H1 (cell line): Measurements from ENCODE around the gene L3MBTL3. TPM values are rescaled to one million over a fixed set of nuclear protein-coding genes. Genes with fewer than 3 reads are reported as not detected.
"Not testable (repeated sequence)": the region's sequence is repeated elsewhere in the genome, so short reads cannot be mapped to it uniquely, and the experiment has no call there.

Experiments used
- CTCF ChIA-PET: fragments of 300-600 bp; sonication (Branson Sonifier 250); formaldehyde crosslinking; loops from one replicate; lab custom pipeline; 2021; ENCODE audit not compliant: partially characterized antibody; lab: Charles Lee
- POLR2A ChIA-PET: fragments of 300-600 bp; sonication (Branson Sonifier 250); formaldehyde crosslinking; loops from one replicate; lab custom pipeline; 2021; ENCODE audit warnings: inconsistent platforms; ENCODE audit not compliant: partially characterized antibody; lab: Charles Lee
- DNase-seq, 2 experiments: peaks; one replicate each; pipeline versions ENCODE4 v3.0.0 to v3.0.0-alpha.2; 2010 to 2022; ENCODE audit warnings: low spot score in 2 of 2, low read depth in 1 of 2, mixed read lengths in 1 of 2
- FAIRE-seq: peaks from 2 replicates; lab custom pipeline; 2011; peaks lifted over from hg19 to GRCh38; lab: Jason Lieb, UNC
- H2AFZ ChIP-seq: 2 replicates; pipeline ENCODE4 v1.8.1; 2012; ENCODE audit warnings: low read length, inconsistent platforms
- H2AK5ac ChIP-seq: 2 replicates; pipeline ENCODE4 v1.6.1; 2013; ENCODE audit warnings: low read depth, low read length
- H2BK120ac ChIP-seq: replicated peaks from 2 replicates; pipeline ENCODE3; 2013; ENCODE audit warnings: low read depth, low read length, inconsistent platforms
- H2BK12ac ChIP-seq: 2 replicates; pipeline ENCODE4 v1.6.1; 2013; ENCODE audit warnings: low read depth, low read length
- H2BK15ac ChIP-seq: 2 replicates; pipeline ENCODE4 v1.6.1; 2013; ENCODE audit warnings: low read length
- H2BK20ac ChIP-seq: 2 replicates; pipeline ENCODE4 v1.6.1; 2013; ENCODE audit warnings: low read length
- H2BK5ac ChIP-seq: 2 replicates; pipeline ENCODE4 v1.6.1; 2013; ENCODE audit warnings: low read depth, low read length
- H3K14ac ChIP-seq: 2 replicates; pipeline ENCODE4 v1.6.1; 2013; ENCODE audit warnings: inconsistent platforms; ENCODE audit not compliant: insufficient read length
- H3K18ac ChIP-seq: 2 replicates; pipeline ENCODE4 v1.6.1; 2013; ENCODE audit warnings: low read length; ENCODE audit errors: extremely low read depth
- H3K23ac ChIP-seq: 2 replicates; pipeline ENCODE4 v1.6.1; 2013; ENCODE audit warnings: inconsistent platforms; ENCODE audit not compliant: insufficient read length
- H3K23me2 ChIP-seq: 2 replicates; pipeline ENCODE4 v1.6.1; 2013; ENCODE audit warnings: low read depth, low read length
- H3K27ac ChIP-seq: 2 replicates; pipeline ENCODE4 v1.6.1; 2011; ENCODE audit warnings: low read depth, low read length, inconsistent platforms
- H3K27me3 ChIP-seq, 4 experiments: replicated peaks in 1 of 4; 1 replicate in 1 of 4; 2 replicates in 3 of 4; pipeline versions ENCODE4 v1.6.1 to v1.8.1; 2011 to 2013; ENCODE audit warnings: low read length in 3 of 4, mild to moderate bottlenecking in 3 of 4, inconsistent platforms in 2 of 4, mixed read lengths in 2 of 4, moderate library complexity in 1 of 4; ENCODE audit not compliant: control insufficient read depth in 3 of 4, insufficient read depth in 3 of 4; ENCODE audit errors: extremely low read depth in 1 of 4
- H3K36me3 ChIP-seq, 4 experiments: 2 replicates each; pipeline versions ENCODE4 v1.6.1 to v1.8.1; 2011 to 2013; ENCODE audit warnings: mild to moderate bottlenecking in 4 of 4, low read length in 3 of 4, moderate library complexity in 2 of 4, control low read depth in 1 of 4, inconsistent platforms in 1 of 4; ENCODE audit not compliant: insufficient read depth in 4 of 4, control insufficient read depth in 2 of 4
- H3K4ac ChIP-seq: replicated peaks from 2 replicates; pipeline ENCODE3; 2013; ENCODE audit warnings: low read length, low read depth, mixed read lengths, inconsistent platforms; ENCODE audit not compliant: insufficient read length
- H3K4me1 ChIP-seq, 4 experiments: replicated peaks in 1 of 4; 1 replicate in 1 of 4; 2 replicates in 3 of 4; pipeline versions ENCODE4 v1.6.1 to v1.8.1; 2011 to 2013; ENCODE audit warnings: low read length in 3 of 4, inconsistent platforms in 2 of 4, mixed read lengths in 1 of 4; ENCODE audit not compliant: insufficient read depth in 4 of 4, control insufficient read depth in 3 of 4
- H3K4me2 ChIP-seq, 2 experiments: 2 replicates each; pipeline versions ENCODE4 v1.6.1 to v1.8.1; 2011 to 2013; ENCODE audit warnings: low read depth in 2 of 2, low read length in 2 of 2, control low read depth in 1 of 2, inconsistent platforms in 1 of 2, mild to moderate bottlenecking in 1 of 2; ENCODE audit not compliant: insufficient read depth in 1 of 2
- H3K4me3 ChIP-seq, 4 experiments: fragments of 200-600, 300-600 bp in 1 of 4; sonication (generic), shearing (Covaris generic), sonication (Bioruptor Twin) in 1 of 4; 2 replicates each; pipeline versions ENCODE4 v1.5.1 to v1.8.1; 2011 to 2016; ENCODE audit warnings: low read length in 4 of 4, low read depth in 3 of 4, control low read depth in 2 of 4, inconsistent platforms in 2 of 4, mild to moderate bottlenecking in 2 of 4, mixed read lengths in 1 of 4, moderate library complexity in 1 of 4; ENCODE audit not compliant: insufficient read depth in 2 of 4; ENCODE audit errors: extremely low read depth in 1 of 4
- H3K56ac ChIP-seq: replicated peaks from 2 replicates; pipeline ENCODE3; 2013; ENCODE audit warnings: low read depth, mild to moderate bottlenecking, mixed read lengths, low read length, inconsistent platforms; ENCODE audit not compliant: insufficient read length
- H3K79me1 ChIP-seq: 2 replicates; pipeline ENCODE4 v1.6.1; 2013; ENCODE audit warnings: low read depth, low read length, control low read depth
- H3K79me2 ChIP-seq, 2 experiments: 2 replicates each; pipeline versions ENCODE4 v1.6.1 to v1.8.1; 2012 to 2013; ENCODE audit warnings: low read length in 2 of 2, mild to moderate bottlenecking in 2 of 2, inconsistent platforms in 1 of 2; ENCODE audit not compliant: insufficient read depth in 2 of 2, control insufficient read depth in 1 of 2
- H3K9ac ChIP-seq, 4 experiments: replicated peaks in 1 of 4; 1 replicate in 1 of 4; 2 replicates in 3 of 4; pipeline versions ENCODE4 v1.6.1 to v1.8.1; 2011 to 2013; ENCODE audit warnings: low read depth in 3 of 4, low read length in 3 of 4, control low read depth in 2 of 4, mild to moderate bottlenecking in 2 of 4, moderate library complexity in 2 of 4, inconsistent platforms in 1 of 4; ENCODE audit errors: extremely low read depth in 1 of 4
- H3K9me3 ChIP-seq, 2 experiments: 2 replicates each; pipeline versions ENCODE4 v1.6.1 to v1.8.1; 2012 to 2013; ENCODE audit warnings: mild to moderate bottlenecking in 2 of 2, moderate library complexity in 2 of 2, control low read depth in 1 of 2, inconsistent platforms in 1 of 2, low read depth in 1 of 2, low read length in 1 of 2, mixed read lengths in 1 of 2; ENCODE audit not compliant: insufficient read depth in 2 of 2
- H4K20me1 ChIP-seq, 2 experiments: replicated peaks in 1 of 2; 2 replicates each; pipeline versions ENCODE3 to v1.8.1; 2011 to 2013; ENCODE audit warnings: inconsistent platforms in 2 of 2, low read length in 2 of 2, mild to moderate bottlenecking in 1 of 2; ENCODE audit not compliant: insufficient read depth in 2 of 2, control insufficient read depth in 1 of 2
- H4K5ac ChIP-seq: 2 replicates; pipeline ENCODE4 v1.6.1; 2013; ENCODE audit warnings: low read length, low read depth, mixed read lengths, inconsistent platforms; ENCODE audit not compliant: insufficient read length
- H4K8ac ChIP-seq: 2 replicates; pipeline ENCODE4 v1.8.0; 2013; ENCODE audit warnings: mild to moderate bottlenecking, moderate library complexity, low read length, inconsistent platforms; ENCODE audit not compliant: insufficient read depth; ENCODE audit errors: extremely low read depth
- H4K91ac ChIP-seq: replicated peaks from 2 replicates; pipeline ENCODE3; 2013; ENCODE audit warnings: low read length, mixed read lengths, inconsistent platforms; ENCODE audit not compliant: insufficient read length
- WGBS, 2 experiments: shearing (Covaris generic) in 1 of 2; methylation state at CpG; one replicate each; pipeline versions ENCODE4 v1.1.6 to v1.1.7; 2013 to 2015; ENCODE audit warnings: low lambda C conversion rate in 2 of 2, mixed read lengths in 2 of 2, inconsistent platforms in 1 of 2, low coverage in 1 of 2, missing lambda C conversion rate in 1 of 2; ENCODE audit not compliant: insufficient replicate concordance in 2 of 2, insufficient coverage in 1 of 2, insufficient read length in 1 of 2; ENCODE audit errors: extremely low coverage in 1 of 2, missing lambda C conversion rate in 1 of 2; 5-methylcytosine and 5-hydroxymethylcytosine counted together
- polyA plus RNA-seq, 7 experiments: library from polyadenylated mRNA; depleted of rRNA in 3 of 7; stranded (reverse) in 5 of 7; unstranded in 2 of 7; fragments of >200 nt in 5 of 7; fragments of 200-250 nt in 2 of 7; gene quantifications; 1 replicate in 5 of 7; 2 replicates in 1 of 7; 4 replicates in 1 of 7; pipeline versions ENCODE4 v1.2.1 to v1.2.3, GENCODE V29; 2011 to 2013; ENCODE audit warnings: missing spikeins in 2 of 7, mixed read lengths in 2 of 7
- total RNA-seq: library from RNA; stranded (reverse); fragmentation: NEBNext Ultra II Directional; extraction: Animal tissue kit (Norgen Biotek cat#: 25700); gene quantifications from 2 replicates; pipeline ENCODE4 v1.2.1, GENCODE V29; 2021

The L3MBTL3 gene
- total and polyA plus RNA-seq, 2 of the 8 experiments (the other 6 are each of a cell fraction or from before 2014, with no cell fraction given) = 3.9 to 17.2 TPM

DNA sequence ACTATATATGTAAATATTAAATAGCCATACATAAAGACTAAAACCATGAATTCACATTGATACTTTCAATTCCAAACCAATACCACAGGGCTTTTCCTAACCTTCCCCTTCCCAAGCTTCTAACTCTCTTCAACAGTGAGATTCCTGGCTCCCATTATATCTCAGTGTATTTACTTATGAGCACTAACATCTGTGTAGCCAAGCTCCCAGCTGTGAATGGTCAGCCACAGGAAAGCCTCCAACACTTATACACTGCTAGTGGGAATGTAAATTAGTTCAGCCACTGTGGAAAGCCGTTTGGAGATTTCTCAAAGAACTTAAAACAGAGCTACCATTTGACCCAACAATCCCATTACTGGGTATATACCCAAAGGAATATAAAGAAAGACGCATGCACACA is 130.6 kb downstream of the L3MBTL3 start:
- H3K36me3 ChIP-seq, H3K18ac ChIP-seq, H4K20me1 ChIP-seq, H3K4ac ChIP-seq, H3K79me1 ChIP-seq, H3K27ac ChIP-seq, FAIRE-seq, H3K27me3 ChIP-seq, H3K4me3 ChIP-seq, H3K4me2 ChIP-seq, H2AFZ ChIP-seq, H2AK5ac ChIP-seq, H3K79me2 ChIP-seq, POLR2A ChIA-PET, H3K14ac ChIP-seq, H2BK12ac ChIP-seq, H3K56ac ChIP-seq, H3K9me3 ChIP-seq, H4K8ac ChIP-seq, H4K5ac ChIP-seq, H3K23ac ChIP-seq, DNase-seq, H2BK20ac ChIP-seq, H2BK5ac ChIP-seq, H2BK120ac ChIP-seq, H3K9ac ChIP-seq, H4K91ac ChIP-seq, H3K4me1 ChIP-seq, H3K23me2 ChIP-seq, H2BK15ac ChIP-seq: not testable (repeated sequence)
- CTCF ChIA-PET = interaction anchor here (0.6 to 2.2 kb wide), 11 partner anchors 10 to 529 kb away, joined by 3 to 8 read pairs (median 3); partner anchors contain the start of gene SAMD3
- WGBS, 2 experiments = 86% methylated on average over 2 of the region's 2 CpGs; no CpG with 5 or more reads in 1 of the 2 experiments
